ENCODE measurements around the gene HMBS.

- TF ChIP-seq CTCF (IDR thresholded peaks at IDR 0.05) (no peak), POLR2A (IDR thresholded peaks at IDR 0.05) (no peak)
These were observed 38.2 kb upstream of the HMBS start for GRCh38 chr11:119046489-119046888.
